PC-9 (cell line): ENCODE results near the gene PLXNA1.

Experiments used
- EZH2 ChIP-seq: fragments of 200-600 bp; sonication (generic); IDR thresholded peaks from 2 replicates; pipeline ENCODE4 v1.8.0; 2017; ENCODE audit warnings: antibody characterized with exemption, low read depth
- TF ChIP-seq, protein P1 (sequence below): fragments of 200-600 bp; sonication (generic); conservative IDR thresholded peaks from 2 replicates; pipeline ENCODE4 v1.6.1; 2017; ENCODE audit warnings: mixed run types, antibody characterized with exemption, mild to moderate bottlenecking, moderate library complexity

DNA sequence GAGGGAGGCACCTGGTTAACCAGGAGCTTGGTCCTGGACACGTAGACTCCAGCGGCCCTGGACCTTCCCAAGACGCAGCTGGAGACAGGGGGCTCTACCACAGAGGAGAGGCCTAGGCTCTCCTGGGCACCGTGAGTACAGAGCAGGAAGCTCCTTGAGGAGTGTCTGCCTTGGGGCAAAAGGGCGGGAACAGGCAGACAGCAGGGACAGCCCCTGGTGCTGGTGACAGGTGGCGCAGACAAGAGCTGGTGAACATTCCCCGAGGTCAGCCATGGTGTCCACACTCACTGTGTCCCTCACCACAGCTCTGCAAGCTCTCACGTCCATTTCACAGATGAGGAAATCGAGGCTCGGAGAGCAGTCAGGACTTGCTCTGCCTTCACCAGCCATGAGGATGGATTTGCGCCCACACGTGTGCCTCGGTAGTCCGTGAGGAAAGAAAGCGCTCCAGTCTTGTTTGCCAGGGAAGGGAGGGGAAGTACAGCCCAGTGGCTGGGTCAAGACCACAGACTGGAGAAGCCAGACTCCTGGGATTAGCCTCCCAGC is 2.6 kb upstream of the PLXNA1 start:
- TF ChIP-seq, protein P1, sequence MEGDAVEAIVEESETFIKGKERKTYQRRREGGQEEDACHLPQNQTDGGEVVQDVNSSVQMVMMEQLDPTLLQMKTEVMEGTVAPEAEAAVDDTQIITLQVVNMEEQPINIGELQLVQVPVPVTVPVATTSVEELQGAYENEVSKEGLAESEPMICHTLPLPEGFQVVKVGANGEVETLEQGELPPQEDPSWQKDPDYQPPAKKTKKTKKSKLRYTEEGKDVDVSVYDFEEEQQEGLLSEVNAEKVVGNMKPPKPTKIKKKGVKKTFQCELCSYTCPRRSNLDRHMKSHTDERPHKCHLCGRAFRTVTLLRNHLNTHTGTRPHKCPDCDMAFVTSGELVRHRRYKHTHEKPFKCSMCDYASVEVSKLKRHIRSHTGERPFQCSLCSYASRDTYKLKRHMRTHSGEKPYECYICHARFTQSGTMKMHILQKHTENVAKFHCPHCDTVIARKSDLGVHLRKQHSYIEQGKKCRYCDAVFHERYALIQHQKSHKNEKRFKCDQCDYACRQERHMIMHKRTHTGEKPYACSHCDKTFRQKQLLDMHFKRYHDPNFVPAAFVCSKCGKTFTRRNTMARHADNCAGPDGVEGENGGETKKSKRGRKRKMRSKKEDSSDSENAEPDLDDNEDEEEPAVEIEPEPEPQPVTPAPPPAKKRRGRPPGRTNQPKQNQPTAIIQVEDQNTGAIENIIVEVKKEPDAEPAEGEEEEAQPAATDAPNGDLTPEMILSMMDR, result no peak
- no peak for TF ChIP-seq EZH2
